Stimulated activated CD8-positive, alpha-beta memory T cell treated with anti-CD3 and anti-CD28 coated beads, Interleukin-12 subunit alpha, Interleukin-12 subunit beta, amount 100 ng/mL, for 24 hours (primary cell): ENCODE results near the gene FANCE.

ENCODE experiments used
- DNase-seq: peaks from one replicate; pipeline ENCODE4 v3.0.0-alpha.2; 2020; ENCODE audit errors: extremely low read depth

Gene FANCE

DNA sequence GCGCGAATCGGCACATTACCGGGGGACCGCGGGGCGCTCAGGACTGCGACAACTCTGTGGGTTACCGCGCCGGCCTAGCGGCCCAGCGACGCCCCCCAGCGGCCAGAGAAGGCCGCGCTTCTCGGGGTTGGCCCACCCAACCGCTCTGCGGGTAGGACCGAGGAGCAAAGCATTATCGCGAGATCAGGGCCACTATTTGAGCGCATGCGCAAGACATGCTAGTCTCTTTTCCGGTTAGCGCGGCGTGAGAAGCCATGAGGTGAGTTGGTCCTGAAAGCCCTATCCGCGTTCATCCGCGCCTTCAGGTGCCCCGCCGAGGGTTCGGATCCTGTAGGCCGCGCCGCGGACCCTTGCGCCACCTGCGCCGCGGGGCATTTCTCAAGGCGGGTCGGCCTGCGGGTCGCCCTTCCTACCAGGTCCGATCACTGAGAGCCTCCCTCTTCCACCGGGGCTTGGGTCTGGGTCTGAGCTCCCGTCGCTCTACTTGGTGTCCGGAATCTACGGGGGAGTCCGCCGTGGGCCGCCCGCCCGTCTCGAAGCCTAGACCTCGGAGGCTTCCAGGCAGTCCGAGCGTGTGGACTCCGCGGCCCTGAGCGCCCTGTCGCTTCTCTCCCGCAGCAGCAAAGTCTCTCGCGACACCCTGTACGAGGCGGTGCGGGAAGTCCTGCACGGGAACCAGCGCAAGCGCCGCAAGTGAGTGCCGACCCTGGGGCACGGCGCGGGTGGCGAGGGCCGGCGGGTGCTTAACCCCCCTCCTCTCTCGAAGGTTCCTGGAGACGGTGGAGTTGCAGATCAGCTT, 16.2 kb downstream of the FANCE start, which contains the start of gene RPL10A:
Gene RPL10A, plus strand, starts transcription at position 221 of the 799 bp plus-strand sequence. Its CDS starts 34 bp downstream, at position 255.
- DNase-seq: peak; percentile 85

DNA sequence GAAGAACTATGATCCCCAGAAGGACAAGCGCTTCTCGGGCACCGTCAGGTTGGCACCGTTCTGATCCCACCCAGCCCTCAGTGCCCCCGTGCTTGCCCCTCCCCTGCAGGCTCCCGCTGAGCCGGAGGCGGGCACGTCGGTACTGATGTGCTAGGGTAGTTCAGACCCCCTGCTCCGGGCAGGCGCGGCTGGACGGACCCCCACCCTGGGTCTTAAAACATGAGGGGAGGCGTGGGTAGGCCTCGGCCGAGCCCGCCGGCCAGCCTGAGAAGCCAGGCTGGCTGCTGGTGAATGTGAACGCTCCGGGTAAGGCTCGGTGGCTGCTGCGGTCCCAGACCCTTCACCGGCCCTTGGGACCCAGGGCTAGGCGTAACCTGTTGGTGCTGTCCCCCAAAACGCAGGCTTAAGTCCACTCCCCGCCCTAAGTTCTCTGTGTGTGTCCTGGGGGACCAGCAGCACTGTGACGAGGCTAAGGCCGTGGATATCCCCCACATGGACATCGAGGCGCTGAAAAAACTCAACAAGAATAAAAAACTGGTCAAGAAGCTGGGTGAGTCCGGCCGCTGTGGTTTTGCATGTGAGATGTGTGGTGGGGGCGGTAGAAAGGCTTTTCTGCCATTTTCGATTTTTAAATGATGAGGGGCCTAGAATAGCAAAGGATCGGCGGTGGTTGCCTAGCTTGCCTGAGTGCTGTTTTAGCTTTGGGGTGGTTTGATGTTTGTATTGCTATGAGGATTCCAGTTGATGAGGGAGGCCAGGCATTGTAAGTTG, 17.0 kb downstream of the FANCE start:
- no peak for DNase-seq

- DNase-seq: no peak
These were observed 17.9 kb downstream of the FANCE start for GRCh38 chr6:35469751-35470662.

- DNase-seq: no peak
These were observed 18.6 kb downstream of the FANCE start for GRCh38 chr6:35470663-35471120.

DNA sequence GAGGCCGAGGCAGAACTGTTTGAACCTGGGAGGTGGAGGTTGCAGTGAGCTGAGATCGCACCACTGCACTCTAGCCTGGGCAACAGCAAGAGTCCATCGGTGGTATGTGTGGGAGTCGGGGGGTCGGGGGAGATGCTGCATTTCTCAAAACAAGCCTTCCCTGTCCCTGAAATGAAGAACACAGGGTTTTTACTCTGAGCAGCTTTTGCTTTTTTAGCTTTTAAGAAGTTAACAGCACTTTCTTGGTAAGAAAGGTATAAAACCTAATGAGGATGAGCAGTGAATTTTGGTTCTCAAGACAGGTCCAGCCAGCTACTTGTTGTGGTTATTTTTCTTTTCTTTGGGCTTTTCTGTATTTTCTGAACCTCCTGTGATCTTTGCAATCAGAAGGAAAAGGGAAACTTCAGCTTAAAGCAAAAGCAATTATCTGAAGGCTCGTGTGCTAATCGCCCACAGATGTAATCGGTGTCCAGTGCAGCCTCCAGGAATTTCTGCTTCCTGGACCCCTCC, 19.8 kb downstream of the FANCE start:
- DNase-seq: no peak

DNA sequence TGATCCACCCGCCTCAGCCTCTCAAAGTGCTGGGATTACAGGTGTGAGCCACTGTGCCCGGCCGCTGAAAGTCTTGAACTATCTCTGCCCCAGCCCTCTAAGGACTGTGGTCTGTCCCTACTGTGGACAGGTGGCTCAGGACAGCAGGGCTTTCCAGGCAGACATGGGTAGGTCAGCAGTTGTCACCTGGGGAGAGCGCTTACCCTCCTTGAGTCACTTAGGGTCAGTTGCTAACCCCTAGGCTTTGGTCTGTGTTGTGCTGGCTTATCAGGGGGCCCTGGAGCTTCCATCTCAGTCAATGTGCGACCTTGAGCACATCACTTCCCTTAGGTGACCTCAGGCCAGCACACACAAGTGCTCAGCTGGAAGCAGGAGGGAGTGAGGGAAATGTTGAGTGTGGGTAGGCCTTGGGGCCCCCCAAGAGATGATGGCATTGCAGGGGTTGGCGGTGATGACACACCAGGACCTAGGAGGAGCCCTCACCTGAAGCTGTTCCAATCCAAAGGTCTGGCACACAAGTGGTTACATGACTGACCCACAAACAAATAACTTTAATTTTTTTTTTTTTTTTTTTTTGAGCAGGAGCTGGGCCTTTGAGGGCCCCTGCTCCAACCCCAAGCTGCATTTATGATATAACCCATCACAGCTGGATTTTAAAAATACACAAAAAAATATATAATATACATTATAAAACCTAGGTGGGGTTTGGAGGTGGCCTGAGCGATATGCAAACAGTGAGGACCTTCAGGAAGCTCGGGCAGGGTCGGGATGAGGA, 21.1 kb downstream of the FANCE start:
- DNase-seq: no peak

DNA sequence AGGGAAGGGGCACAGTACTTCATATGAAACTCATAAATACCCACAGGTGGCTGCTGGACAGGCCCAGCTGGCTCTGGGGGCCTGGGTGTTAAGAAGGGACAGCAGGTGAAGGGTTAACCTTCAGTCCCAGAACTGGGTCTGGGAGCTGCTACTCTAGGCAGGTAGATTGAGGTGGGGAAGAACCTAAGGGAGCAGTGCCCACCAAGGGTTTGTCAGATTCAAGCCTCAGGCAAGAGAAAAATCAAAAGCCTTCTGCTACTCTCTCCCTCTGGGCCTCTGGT, 21.7 kb downstream of the FANCE start:
- DNase-seq: no peak

DNA sequence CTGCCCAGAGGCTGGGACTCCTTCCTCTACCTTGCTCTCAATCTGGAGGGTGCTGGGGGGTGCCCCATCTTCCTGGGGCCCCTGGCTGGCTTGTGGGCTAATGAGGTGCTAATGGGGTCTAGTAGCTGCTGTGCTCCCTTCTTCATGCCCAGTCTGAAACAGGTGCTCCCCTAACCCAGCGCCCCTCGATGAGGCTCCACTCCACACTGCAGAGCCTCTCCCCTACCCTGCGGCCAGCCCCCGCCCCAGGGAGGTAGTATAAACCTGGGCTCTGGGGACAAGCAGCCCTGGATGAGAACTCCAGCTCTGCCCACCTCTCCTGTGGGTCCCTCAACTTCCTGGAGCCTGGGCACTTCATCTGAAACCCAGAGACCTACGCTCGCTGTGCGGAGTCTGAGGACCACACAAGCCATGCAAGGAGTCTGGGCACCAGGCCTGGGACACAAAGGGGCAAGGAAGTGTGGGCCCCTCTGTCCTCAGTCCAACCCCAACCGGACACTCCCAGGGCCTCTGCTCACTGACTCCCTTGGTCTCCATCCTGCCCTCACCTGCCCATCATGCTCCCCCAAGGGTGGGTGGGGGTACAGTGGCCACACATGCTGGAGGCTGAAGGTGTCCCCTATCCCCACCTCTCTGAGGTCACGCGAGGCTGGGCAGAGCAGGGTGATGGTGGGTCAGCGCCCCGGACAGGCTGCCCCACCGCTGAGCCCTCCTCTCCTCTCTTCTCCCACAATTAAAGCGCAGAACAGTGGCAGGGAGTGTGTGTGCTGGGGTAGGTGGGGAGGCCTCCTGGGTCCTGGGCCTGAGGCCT, 22.2 kb downstream of the FANCE start:
- DNase-seq: no peak

- no peak for DNase-seq
These were observed 22.9 kb downstream of the FANCE start for GRCh38 chr6:35474942-35475570.

DNA sequence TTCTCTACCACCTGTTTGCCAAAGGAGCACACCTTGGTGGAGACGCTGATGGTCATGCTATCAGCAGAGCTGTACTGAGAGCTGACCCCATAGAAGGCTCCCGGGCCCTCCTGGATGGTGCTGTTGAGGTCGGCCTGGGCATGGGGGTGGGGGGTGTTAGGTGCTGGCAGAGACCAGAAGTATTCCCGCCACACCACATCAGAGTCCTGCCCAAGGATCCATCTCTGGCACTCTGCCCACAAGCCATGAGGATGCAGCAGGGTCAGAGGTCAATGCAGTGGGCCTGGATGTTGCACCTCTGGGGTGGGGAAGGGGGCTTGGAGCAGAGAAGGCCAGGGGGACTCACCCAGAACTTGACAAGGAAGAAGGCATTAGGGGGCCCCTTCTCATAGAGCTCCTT, 23.4 kb downstream of the FANCE start:
- no peak for DNase-seq

- DNase-seq: no peak
These were observed 23.9 kb downstream of the FANCE start for GRCh38 chr6:35476004-35476403.

GRCh38 chr6:35477028-35477427, 24.9 kb downstream of the FANCE start:
- no peak for DNase-seq

DNA sequence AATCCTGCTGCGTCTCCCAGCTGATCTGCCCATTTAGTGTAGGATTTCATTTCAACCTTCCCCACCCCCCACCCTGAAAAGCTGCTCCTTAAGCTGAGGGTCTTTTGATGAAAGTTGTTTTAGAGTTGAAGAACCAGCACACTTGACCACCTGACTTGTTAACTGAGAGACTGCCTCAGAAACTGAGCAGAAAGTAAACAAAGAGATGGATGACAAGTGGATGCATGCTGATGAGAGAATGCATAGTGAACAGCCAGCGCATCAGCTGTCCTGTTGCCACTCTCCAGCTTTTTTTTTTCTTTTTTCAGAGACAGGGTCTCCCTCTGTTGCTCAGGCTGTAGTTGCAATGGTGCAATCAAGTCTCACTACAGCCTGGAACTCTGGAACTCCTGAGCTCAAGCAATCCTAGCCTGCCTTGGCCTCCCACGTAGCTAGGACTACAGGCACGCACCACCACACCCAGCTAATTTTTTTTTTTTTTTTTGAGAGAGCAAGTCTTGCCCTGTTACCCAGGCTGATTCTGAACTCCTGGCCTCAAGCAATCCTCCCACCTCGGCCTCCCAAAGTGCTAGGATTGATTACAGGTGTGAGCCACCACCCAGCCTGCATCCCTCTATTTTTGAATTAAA, 25.5 kb downstream of the FANCE start:
- no peak for DNase-seq

DNA sequence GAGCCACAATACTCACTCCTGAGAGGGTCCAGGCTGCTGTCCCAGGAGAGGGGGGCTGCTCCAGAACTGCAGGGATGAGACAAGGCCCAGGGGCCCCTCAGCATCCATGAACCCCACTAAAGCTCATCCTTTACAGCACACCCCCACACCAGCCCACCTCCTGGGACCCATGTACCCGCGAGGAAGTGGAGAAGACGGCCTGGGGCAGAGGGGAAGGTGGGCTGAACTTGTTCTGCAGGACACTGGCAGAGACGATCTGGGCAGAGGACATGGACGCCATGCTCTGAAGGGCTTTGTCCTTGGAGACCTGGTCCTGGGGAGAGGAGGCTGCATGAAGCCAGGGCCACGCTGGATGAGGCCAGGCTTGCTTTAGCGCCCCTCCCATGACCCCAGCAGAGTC, 26.1 kb downstream of the FANCE start:
- DNase-seq: no peak

GRCh38 chr6:35480176-35480575, 28.0 kb downstream of the FANCE start:
- DNase-seq: no peak

DNA sequence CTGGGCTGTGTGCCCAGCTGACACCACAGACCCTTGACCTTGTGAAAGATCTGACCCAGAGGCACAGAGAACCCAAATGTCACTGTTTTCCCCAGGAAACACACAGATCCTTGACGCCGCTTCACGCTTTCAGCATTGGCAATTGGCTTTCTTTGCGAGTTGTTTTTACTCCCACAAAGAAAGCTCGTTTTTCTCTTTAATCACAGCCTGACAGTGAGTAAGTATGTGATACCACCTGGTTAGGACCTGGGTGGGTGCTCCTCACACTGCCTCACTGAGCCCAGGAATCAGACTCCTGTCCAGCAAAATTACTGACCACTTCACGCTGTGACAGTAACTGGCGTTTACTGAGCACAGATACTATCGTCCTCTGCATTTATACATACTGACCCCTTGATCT, 29.1 kb downstream of the FANCE start:
- DNase-seq: no peak

GRCh38 chr6:35483062-35483461, 30.9 kb downstream of the FANCE start:
- no peak for DNase-seq

DNA sequence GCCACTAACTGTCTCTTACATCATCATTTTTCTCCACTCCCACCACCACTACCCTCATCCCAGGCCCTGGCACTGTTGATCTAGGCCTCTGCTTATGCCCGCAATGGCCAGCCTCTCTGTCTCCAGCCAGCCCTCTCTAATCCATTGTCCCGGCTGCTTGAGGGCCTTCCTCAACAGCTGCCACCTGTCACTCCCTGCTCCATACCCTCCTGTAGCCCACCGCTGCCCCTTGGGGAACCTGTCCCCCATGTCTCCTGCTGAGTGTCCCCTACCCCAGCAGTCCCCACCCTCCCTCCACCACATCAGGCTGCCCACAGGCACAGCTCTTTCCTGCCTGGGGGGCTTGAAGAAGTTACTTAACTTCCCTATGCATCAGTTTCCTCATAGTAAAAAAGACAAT, 31.4 kb downstream of the FANCE start:
- DNase-seq: no peak

DNA sequence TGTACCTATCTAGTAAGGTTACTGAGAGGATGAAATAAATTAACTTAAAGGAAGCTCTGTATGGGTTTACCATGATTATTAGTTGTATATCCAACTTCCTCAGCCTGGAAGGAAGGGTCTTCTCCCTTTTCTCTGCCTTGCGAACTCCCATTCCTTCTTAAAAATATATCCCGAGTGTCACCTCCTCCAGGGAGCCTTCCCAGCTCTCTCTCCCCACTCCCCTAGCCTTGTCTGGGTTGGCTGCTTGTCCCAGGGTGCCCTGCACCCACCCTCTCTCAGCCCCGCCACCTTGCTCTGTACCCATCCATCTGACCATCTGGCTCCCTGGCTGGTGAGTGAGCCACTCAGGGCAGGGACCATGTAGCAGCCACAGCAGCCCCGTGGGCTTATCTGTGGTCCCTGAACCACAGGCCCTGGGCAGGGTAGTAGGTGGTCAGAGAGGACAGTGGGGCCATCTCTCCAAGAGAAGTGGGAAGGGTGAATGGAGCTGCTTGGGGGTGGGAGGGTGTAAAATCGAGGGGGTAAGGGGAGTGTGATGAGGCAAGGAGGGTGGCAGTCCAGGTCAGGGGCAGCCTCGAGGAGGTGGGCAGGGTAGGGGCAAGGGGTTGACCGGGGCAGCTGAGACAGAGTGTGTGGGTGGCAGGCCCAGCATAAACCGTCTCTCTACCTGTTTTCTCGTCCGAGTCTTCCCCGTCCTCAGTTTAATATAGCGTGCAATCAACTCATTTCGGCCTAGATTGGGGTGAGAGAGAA, 31.9 kb downstream of the FANCE start:
- DNase-seq: no peak
